ENCODE data around the gene ZNF780A.
"Not testable (repeated sequence)": the region's sequence is repeated elsewhere in the genome, so short reads cannot be mapped to it uniquely, and the experiment has no call there.

The ZNF780A gene

GRCh38 chr19:40090241-40091204 is at the start of gene ZNF780A:
Gene ZNF780A, minus strand, starts transcription at chr19:40090943. Its CDS starts 6,190 bp downstream, at chr19:40084753.
- DNase-seq, result peak; percentile 48

GRCh38 chr19:40139533-40140287 is 49.0 kb upstream of the ZNF780A start:
- DNase-seq, result peak; percentile 49

GRCh38 chr19:40136818-40137217 is 46.1 kb upstream of the ZNF780A start:
- no peak for DNase-seq

- no peak for DNase-seq
Measured at GRCh38 chr19:40134866-40135265, 44.1 kb upstream of the ZNF780A start.

GRCh38 chr19:40133491-40133890 is 42.7 kb upstream of the ZNF780A start:
- DNase-seq, result no peak

- no peak for DNase-seq
Measured at GRCh38 chr19:40130013-40130412, 39.3 kb upstream of the ZNF780A start.

GRCh38 chr19:40129425-40129824 is 38.7 kb upstream of the ZNF780A start:
- no peak for DNase-seq

GRCh38 chr19:40128991-40129390 is 38.2 kb upstream of the ZNF780A start:
- no peak for DNase-seq

- DNase-seq, result no peak
Measured at GRCh38 chr19:40119380-40119779, 28.6 kb upstream of the ZNF780A start.

- DNase-seq, result not testable (repeated sequence)
Measured at GRCh38 chr19:40118638-40119037, 27.9 kb upstream of the ZNF780A start.

- no peak for DNase-seq
Measured at GRCh38 chr19:40116075-40116474, 25.3 kb upstream of the ZNF780A start.

GRCh38 chr19:40114119-40114518 is 23.4 kb upstream of the ZNF780A start:
- DNase-seq, result not testable (repeated sequence)

GRCh38 chr19:40112271-40112670 is 21.5 kb upstream of the ZNF780A start:
- not testable (repeated sequence) for DNase-seq

GRCh38 chr19:40110570-40110969 is 19.8 kb upstream of the ZNF780A start:
- no peak for DNase-seq

GRCh38 chr19:40104754-40105153 is 14.0 kb upstream of the ZNF780A start:
- no peak for DNase-seq

GRCh38 chr19:40103600-40103999 is 12.9 kb upstream of the ZNF780A start:
- DNase-seq, result no peak

GRCh38 chr19:40101813-40102212 is 11.1 kb upstream of the ZNF780A start:
- no peak for DNase-seq

GRCh38 chr19:40093416-40093815 is 2.7 kb upstream of the ZNF780A start:
- no peak for DNase-seq

- DNase-seq, result no peak
Measured at GRCh38 chr19:40091205-40092129, 724 bp upstream of the ZNF780A start.

- no peak for DNase-seq
Measured at GRCh38 chr19:40089462-40089861, 1.3 kb downstream of the ZNF780A start.

- DNase-seq, result no peak
Measured at GRCh38 chr19:40088299-40089047, 2.3 kb downstream of the ZNF780A start.

GRCh38 chr19:40084948-40085347 is 5.8 kb downstream of the ZNF780A start:
- DNase-seq, result no peak

Data from DMS 273 treated with DMSO at 0.1 percent for 48 hours (cell line).